HG03378 (cell line): Measurements from ENCODE around the gene DNAH5.
"Not testable (repeated sequence)": the region's sequence is repeated elsewhere in the genome, so short reads cannot be mapped to it uniquely, and the experiment has no call there.

Experiments
- ATAC-seq: cut with Tn5 transposase; IDR thresholded peaks from one replicate; pipeline ENCODE4 v1.9.1; 2021; ENCODE audit warnings: mild to moderate bottlenecking, moderate library complexity; ENCODE audit not compliant: unreplicated experiment

DNAH5 gene

DNA sequence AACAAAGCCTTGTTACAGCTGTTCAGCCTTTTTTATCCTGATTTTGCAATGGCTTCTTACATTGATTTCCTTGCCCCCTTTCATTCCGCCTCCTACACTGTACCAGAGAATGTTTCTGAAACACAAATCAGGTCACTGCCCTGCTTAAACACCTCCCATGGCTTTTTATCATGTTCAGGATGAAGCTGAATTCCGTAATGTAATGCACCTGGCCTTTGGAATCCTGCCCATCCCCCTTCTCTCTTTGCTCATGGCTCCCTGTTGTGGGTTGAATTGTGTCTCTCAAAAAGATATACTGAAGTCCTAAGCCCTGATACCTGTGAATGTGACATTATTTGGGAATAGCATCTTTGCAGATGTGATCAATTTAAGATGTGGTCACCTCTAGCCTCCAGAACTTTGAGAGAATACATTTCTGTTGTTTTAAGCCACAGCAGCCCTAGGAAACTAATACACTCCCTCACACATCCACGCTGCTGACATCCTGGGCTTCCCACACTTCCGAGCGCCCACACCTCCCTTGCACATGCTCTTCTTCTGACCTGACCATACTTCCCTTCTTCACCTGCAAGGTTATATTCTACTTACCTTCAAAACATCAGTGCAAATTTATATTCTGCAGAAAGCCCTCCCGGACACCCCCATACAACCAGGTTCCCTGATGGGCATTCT lies 101.2 kb downstream of the DNAH5 start:
- ATAC-seq, result no peak

GRCh38 chr5:13833440-13833839 lies 111.0 kb downstream of the DNAH5 start:
- ATAC-seq, result no peak

GRCh38 chr5:13831351-13831750 lies 113.1 kb downstream of the DNAH5 start:
- no peak for ATAC-seq

GRCh38 chr5:13830536-13830935 lies 114.0 kb downstream of the DNAH5 start:
- ATAC-seq, result no peak

GRCh38 chr5:13821366-13821765 lies 123.1 kb downstream of the DNAH5 start:
- ATAC-seq, result no peak

DNA sequence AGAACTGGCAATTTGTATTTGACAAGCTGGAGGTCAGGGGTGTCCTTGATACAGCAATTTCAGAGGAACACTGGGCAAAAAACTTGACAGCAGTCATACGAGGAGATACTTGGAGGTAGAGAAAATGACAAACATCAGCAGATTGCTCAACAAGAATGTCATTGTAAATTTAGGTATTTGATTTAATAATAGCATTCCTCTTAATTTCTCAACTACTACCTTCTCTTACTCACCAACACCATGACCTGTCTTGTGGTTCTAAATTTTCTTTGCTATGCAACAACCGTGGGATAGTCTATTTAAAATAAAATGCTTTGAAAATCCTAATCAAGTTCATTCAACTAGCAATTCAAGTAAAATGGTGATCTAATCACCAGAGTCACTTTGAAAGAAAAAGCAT lies 128.4 kb downstream of the DNAH5 start:
- ATAC-seq, result no peak

DNA sequence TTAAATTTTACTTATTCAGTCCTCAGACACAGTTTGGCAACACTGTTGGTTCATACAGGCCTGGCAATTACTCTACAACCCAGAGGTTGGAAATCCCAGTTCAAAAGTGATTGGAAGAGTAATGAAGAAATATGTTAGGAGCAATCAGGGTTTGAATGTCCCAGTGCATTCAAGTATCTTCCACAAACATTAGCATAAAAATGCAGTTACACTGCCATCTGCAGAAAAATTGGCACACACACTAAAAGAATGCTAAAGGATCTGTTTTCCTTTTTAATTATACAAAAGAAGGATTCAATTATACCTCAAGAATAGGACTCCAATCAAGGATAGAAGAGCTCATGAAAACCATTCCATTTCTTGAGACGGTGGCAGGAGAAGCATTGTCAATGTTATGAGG lies 130.2 kb downstream of the DNAH5 start:
- no peak for ATAC-seq

DNA sequence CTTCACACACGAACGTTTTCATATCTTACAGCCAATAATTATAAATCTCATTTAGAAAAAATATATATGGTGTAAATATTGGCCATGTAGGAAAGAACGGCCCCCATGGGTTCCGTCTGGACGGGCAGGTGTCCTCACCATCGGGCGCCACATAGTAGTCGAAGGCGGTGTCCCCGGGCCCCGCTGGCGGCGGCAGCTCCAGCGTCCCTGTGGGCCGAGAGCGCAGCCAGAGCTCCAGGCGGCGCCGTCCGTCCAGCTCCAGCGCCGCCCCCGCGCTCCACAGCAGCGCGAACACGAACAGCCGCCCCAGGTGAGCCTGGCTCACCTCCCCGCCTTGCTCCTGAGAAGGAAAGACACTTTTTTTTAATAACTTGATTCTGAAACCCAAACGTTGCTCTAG lies 134.6 kb downstream of the DNAH5 start:
- ATAC-seq, result no peak

DNA sequence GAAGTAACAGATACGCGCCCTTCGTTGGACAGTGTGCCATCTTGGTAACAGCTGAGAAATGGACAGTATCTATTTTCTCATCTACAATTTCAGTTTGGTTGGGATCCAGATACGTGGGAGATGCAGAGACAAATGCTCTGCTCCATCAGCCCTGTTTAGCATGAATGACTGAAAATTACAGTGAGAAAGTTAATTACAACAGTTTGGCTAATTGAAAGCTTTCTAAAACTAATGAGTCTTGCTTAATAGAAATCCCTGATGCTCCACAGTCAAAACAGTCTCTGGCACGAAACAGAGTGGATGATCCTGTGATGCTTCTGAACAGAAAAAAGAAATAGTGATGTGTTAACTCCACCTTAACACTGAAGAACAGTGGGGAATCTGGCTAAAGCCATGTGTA lies 140.2 kb downstream of the DNAH5 start:
- ATAC-seq, result no peak

- ATAC-seq, result not testable (repeated sequence)
Observed at GRCh38 chr5:13798569-13798968, 145.9 kb downstream of the DNAH5 start.

DNA sequence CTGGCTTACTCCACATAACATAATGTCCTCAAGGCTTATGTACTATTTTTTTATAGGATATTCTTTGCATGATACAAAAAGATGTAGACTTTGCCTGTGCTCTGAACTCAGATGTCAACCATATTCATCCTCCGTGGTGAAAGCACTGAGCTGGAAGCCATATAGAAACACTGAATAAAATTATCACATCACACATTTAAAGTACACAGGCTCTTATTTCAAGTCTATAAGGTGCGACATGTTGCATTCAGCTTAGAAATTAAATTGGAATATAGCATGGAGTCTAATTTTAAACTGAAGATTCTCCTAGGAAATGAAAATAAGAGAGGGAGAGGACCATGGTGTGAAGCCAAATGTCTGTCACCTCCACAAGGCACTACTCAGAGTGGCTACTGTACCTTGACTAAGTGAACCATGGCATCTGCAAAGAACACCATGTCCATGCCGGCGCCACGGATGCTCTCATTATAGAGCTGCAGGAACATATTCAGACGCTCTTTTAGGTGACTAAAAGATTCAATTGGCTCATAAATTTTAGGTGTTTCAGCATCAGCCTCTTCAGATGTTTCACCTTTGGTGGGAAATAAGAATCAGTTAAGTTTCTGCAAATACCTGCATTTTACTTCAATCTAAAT lies 158.6 kb downstream of the DNAH5 start:
- ATAC-seq, result no peak

DNA sequence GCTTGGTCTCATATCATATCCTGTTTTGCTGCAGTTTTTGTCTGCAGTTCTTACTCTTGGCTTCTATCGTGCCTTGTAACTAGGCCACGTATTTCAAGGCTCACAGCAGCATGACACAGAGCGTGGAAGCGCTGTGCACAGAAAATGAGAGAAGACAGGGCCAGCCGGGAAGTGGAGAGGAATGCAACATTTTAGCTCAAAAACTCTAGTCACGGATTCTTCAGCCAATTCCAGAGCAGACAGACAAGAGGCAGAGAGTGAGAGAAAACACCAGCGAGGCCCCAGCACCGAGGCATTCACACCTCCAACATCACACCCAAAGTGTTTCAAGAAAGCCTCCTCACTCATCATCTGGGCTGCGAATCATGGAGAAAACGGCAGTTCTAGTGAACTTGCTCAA lies 160.8 kb downstream of the DNAH5 start:
- ATAC-seq, result no peak

GRCh38 chr5:13780081-13780480 lies 164.4 kb downstream of the DNAH5 start:
- ATAC-seq, result no peak

GRCh38 chr5:13773649-13774048 lies 170.8 kb downstream of the DNAH5 start:
- no peak for ATAC-seq

DNA sequence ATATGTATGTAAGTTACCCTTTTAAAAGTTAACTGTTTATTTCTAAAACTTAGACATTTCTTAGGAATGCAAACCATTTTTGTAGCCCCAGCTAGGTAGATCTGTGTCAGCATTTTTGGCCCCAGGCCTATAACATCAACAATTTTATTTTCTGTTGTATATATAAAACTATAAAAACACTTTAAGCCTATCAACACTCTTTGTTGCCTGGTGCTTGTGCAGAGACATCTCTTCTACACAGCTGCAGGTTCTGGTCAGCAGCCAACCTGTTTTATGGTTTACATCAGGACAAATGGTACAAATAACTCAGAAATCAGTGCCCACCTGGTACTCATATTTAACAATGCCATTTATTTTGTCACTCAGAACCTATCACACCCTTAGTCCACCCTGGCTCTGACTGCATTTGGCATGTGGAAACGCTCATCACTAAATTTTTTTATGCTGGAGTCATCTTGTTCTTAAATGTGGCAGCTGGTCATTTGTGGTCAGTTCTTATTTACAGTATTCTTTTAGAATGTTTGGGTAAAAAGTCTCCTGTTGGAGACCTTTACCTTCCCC lies 173.4 kb downstream of the DNAH5 start:
- no peak for ATAC-seq

DNA sequence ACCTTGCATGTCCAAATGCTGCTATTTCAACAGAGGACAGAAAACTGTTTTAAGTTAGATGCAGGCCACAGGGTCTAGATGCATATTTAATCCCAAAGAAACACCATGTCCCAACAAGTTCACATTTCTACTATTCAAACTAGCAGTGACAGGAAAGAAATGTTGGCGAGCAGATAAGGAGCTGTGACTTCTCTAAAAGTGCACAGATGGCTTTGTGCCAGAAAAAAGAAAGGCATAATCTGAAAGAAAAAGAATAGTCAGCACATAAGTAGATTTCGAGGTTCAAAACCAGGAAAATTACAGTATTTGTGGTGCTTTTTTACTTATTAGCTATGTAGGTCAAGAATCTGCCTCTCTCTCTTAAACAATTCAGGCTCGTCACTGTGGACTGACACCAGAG lies 178.3 kb downstream of the DNAH5 start:
- ATAC-seq, result no peak

DNA sequence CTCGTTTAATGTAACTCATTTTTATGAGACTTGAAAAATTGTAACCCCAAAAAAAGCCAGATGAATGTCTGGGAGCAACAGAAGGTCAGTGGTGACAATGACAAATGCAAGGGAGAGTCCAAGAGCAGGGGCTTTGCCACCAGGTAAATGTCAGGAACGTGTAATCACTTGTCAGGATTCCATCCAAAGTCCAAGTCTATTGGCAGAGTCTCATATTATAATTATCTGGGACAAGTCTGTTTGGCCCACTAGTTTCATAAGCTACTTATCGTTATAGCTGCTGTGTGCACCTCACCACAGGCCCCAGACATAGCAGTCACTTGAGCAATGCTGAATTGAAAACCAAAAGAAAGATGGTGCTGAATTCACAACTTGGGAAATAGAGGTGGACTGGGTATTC lies 180.8 kb downstream of the DNAH5 start:
- no peak for ATAC-seq

DNA sequence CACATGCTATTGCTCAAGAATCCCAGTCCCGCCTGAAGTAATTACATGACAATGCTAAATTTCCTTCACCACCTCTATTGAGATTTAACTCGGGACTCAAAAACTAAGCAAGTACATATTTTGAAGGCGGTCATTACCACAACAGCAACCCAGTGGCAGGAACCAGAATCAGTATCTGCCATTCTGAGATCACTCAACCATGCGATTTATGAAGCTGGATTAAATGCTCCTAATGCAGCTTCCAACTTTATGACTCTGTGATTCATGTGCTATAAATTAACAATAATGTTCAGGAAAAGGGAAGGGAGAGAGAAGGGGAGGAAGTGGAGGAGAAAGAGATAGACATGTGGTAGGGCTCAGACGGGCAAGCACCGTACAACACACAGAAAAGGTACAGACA lies 194.7 kb downstream of the DNAH5 start:
- no peak for ATAC-seq

DNA sequence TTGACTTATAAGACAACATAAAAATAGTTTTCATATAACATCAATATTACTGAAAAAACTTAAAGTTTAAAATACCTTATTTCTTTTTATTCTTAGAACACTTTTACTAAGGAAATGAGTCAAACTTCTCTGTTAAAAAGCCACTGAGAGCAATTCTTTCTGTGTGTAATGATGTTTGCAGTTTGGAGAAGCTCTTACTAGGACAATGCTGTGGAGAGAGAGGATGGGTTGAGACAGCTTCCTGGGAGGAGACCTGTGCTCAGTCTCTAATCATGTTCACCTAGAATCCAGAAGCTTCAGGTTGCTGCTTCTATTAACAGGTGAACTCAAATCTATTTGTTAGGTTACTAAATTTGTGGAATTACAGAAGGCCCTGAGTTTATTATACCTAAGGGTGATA lies 198.5 kb downstream of the DNAH5 start:
- no peak for ATAC-seq

DNA sequence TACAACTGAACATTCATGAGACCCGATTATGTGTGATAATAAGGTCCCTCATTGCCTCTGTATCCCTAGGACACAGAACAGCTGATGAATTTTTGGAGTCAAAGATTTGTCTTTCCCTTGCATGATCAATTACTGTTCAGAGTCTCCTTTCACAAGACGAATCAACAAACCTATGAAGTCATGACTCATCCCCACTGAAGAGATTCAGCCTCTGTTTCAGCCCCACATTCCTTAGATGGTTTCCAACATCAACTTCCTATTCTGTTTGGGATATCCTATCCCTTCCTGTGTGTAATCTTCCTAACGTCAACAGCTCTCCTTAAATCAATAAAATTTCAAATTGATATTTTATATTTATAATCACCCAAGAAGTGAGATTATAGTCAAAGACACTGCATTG lies 199.0 kb downstream of the DNAH5 start:
- ATAC-seq, result no peak

GRCh38 chr5:13740471-13740870 lies 204.0 kb downstream of the DNAH5 start:
- ATAC-seq, result no peak

- no peak for ATAC-seq
Observed at GRCh38 chr5:13739479-13739878, 205.0 kb downstream of the DNAH5 start.

GRCh38 chr5:13735691-13736090 lies 208.8 kb downstream of the DNAH5 start:
- no peak for ATAC-seq
